ENCODE measurements around the gene CD300LG. TPM values are rescaled to one million over a fixed set of nuclear protein-coding genes. Genes with fewer than 3 reads are reported as not detected.

Gene CD300LG
- total and polyA plus RNA-seq, 2 donors (not counting 1 experiment from before 2014, with no cell fraction given), result not detected

GRCh38 chr17:43829738-43830137, 17.2 kb upstream of the CD300LG start:
- Histone ChIP-seq H3K4me2 (ENCODE audit: extremely low read depth, insufficient read depth, low read length) (no peak overlapping the region), H3K4me1 (ENCODE audit: control insufficient read depth, extremely low read depth, insufficient read depth, low read length) (peaks cover 8% of the 10 kb centered on the region), H3K9me3 (ENCODE audit: control insufficient read depth, insufficient read depth, low read depth, low read length) (no peaks in the 10 kb centered on the region), H3K79me2 (ENCODE audit: control insufficient read depth, insufficient read depth, low read length) (no peaks in the 10 kb centered on the region), H3K27ac (ENCODE audit: insufficient read depth, low read length) (no peak overlapping the region), H4K20me1 (ENCODE audit: control insufficient read depth, extremely low read depth, insufficient read depth, low read length) (no peaks in the 10 kb centered on the region), H3K9ac (ENCODE audit: insufficient read depth, low read length) (no peak overlapping the region), H2AFZ (ENCODE audit: low read length) (no peak overlapping the region), H3K36me3 (ENCODE audit: control insufficient read depth, insufficient read depth, low read length) (peaks cover 24% of the 10 kb centered on the region), H3K4me3 (replicated peaks in 1 of 4; ENCODE audit: control extremely low read depth in 1 of 4, insufficient read depth in 1 of 4, low read depth in 3 of 4, low read length in 4 of 4) (no peak overlapping the region), H3K27me3 (ENCODE audit: control insufficient read depth, insufficient read depth, low read length) (no peaks in the 10 kb centered on the region)
- TF ChIP-seq CTCF (conservative IDR thresholded peaks at IDR 0.05 in 1 of 2, IDR thresholded peaks at IDR 0.05 in 1 of 2; ENCODE audit: low read depth in 1 of 2, low read length in 2 of 2), result no peak
- no peak for TF ChIP-seq EZH2 (IDR thresholded peaks at IDR 0.05; ENCODE audit: low read length, missing control alignments)
- DNase-seq (ENCODE audit: low read depth in 2 of 2), result no peak

- no peak for TF ChIP-seq CTCF (conservative IDR thresholded peaks at IDR 0.05 in 1 of 2, IDR thresholded peaks at IDR 0.05 in 1 of 2; ENCODE audit: low read depth in 1 of 2, low read length in 2 of 2)
- no peak for TF ChIP-seq EZH2 (IDR thresholded peaks at IDR 0.05; ENCODE audit: low read length, missing control alignments)
- Histone ChIP-seq H3K27ac (ENCODE audit: insufficient read depth, low read length) (no peak overlapping the region), H3K4me3 (replicated peaks in 1 of 4; ENCODE audit: control extremely low read depth in 1 of 4, insufficient read depth in 1 of 4, low read depth in 3 of 4, low read length in 4 of 4) (no peak overlapping the region), H3K79me2 (ENCODE audit: control insufficient read depth, insufficient read depth, low read length) (no peaks in the 10 kb centered on the region), H3K9ac (ENCODE audit: insufficient read depth, low read length) (no peak overlapping the region), H3K9me3 (ENCODE audit: control insufficient read depth, insufficient read depth, low read depth, low read length) (no peaks in the 10 kb centered on the region), H3K27me3 (ENCODE audit: control insufficient read depth, insufficient read depth, low read length) (no peaks in the 10 kb centered on the region), H2AFZ (ENCODE audit: low read length) (no peak overlapping the region), H3K4me1 (ENCODE audit: control insufficient read depth, extremely low read depth, insufficient read depth, low read length) (peaks cover 8% of the 10 kb centered on the region), H3K4me2 (ENCODE audit: extremely low read depth, insufficient read depth, low read length) (no peak overlapping the region), H3K36me3 (ENCODE audit: control insufficient read depth, insufficient read depth, low read length) (peaks cover 22% of the 10 kb centered on the region), H4K20me1 (ENCODE audit: control insufficient read depth, extremely low read depth, insufficient read depth, low read length) (no peaks in the 10 kb centered on the region)
- no peak for DNase-seq (ENCODE audit: low read depth in 2 of 2)
Observed at GRCh38 chr17:43830510-43831140, 16.4 kb upstream of the CD300LG start.

GRCh38 chr17:43831633-43832032, 15.3 kb upstream of the CD300LG start:
- Histone ChIP-seq H4K20me1 (ENCODE audit: control insufficient read depth, extremely low read depth, insufficient read depth, low read length) (no peaks in the 10 kb centered on the region), H3K36me3 (ENCODE audit: control insufficient read depth, insufficient read depth, low read length) (peaks cover 18% of the 10 kb centered on the region), H3K9ac (ENCODE audit: insufficient read depth, low read length) (no peak overlapping the region), H3K27me3 (ENCODE audit: control insufficient read depth, insufficient read depth, low read length) (no peaks in the 10 kb centered on the region), H3K4me3 (replicated peaks in 1 of 4; ENCODE audit: control extremely low read depth in 1 of 4, insufficient read depth in 1 of 4, low read depth in 3 of 4, low read length in 4 of 4) (no peak overlapping the region), H3K27ac (ENCODE audit: insufficient read depth, low read length) (no peak overlapping the region), H3K4me2 (ENCODE audit: extremely low read depth, insufficient read depth, low read length) (peak overlapping the region; percentile 88), H3K79me2 (ENCODE audit: control insufficient read depth, insufficient read depth, low read length) (no peaks in the 10 kb centered on the region), H2AFZ (ENCODE audit: low read length) (no peak overlapping the region), H3K4me1 (ENCODE audit: control insufficient read depth, extremely low read depth, insufficient read depth, low read length) (peaks cover 8% of the 10 kb centered on the region), H3K9me3 (ENCODE audit: control insufficient read depth, insufficient read depth, low read depth, low read length) (no peaks in the 10 kb centered on the region)
- TF ChIP-seq CTCF (conservative IDR thresholded peaks at IDR 0.05 in 1 of 2, IDR thresholded peaks at IDR 0.05 in 1 of 2; ENCODE audit: low read depth in 1 of 2, low read length in 2 of 2) (no peak), EZH2 (IDR thresholded peaks at IDR 0.05; ENCODE audit: low read length, missing control alignments) (no peak)
- no peak for DNase-seq (ENCODE audit: low read depth in 2 of 2)

All from fibroblast of lung (primary cell).